ENCODE results near the gene RCOR2. TPM values are rescaled to one million over a fixed set of nuclear protein-coding genes. Genes with fewer than 3 reads are reported as not detected.

The RCOR2 gene
- total RNA-seq, 2 experiments from 2014 or later, result 0.61 to 2.1 TPM

GRCh38 chr11:63907808-63908530 lies 9.0 kb downstream of the RCOR2 start:
- TF ChIP-seq, protein P1, sequence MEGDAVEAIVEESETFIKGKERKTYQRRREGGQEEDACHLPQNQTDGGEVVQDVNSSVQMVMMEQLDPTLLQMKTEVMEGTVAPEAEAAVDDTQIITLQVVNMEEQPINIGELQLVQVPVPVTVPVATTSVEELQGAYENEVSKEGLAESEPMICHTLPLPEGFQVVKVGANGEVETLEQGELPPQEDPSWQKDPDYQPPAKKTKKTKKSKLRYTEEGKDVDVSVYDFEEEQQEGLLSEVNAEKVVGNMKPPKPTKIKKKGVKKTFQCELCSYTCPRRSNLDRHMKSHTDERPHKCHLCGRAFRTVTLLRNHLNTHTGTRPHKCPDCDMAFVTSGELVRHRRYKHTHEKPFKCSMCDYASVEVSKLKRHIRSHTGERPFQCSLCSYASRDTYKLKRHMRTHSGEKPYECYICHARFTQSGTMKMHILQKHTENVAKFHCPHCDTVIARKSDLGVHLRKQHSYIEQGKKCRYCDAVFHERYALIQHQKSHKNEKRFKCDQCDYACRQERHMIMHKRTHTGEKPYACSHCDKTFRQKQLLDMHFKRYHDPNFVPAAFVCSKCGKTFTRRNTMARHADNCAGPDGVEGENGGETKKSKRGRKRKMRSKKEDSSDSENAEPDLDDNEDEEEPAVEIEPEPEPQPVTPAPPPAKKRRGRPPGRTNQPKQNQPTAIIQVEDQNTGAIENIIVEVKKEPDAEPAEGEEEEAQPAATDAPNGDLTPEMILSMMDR (IDR thresholded peaks at IDR 0.05), result no peak
- peaks cover 33% of the 10 kb centered on the region for H3K36me3 Mint-ChIP-seq (ENCODE audit: low read depth)
- no peaks in the 10 kb centered on the region for H3K9me3 Mint-ChIP-seq
- DNase-seq (no peak), ATAC-seq (no peak)
- CTCF ChIA-PET, result interaction anchor here (1.7 to 3.2 kb wide), 4 partner anchors 10 to 75 kb away, joined by 4 to 25 read pairs (median 8); partner anchors contain the start of gene MARK2
- no peak overlapping the region for H3K27ac Mint-ChIP-seq
- no peak overlapping the region for H3K4me3 Mint-ChIP-seq
- H3K4me1 Mint-ChIP-seq (ENCODE audit: low read depth), result peaks cover 2% of the 10 kb centered on the region
- POLR2A ChIA-PET, result no interaction called here
- no peaks in the 10 kb centered on the region for H3K27me3 Mint-ChIP-seq
- intact Hi-C loops (cut with micrococcal nuclease), result no loop called here

GRCh38 chr11:63907063-63907462 lies 9.9 kb downstream of the RCOR2 start:
- intact Hi-C loops (cut with micrococcal nuclease), result no loop called here
- H3K27me3 Mint-ChIP-seq, result no peaks in the 10 kb centered on the region
- H3K9me3 Mint-ChIP-seq, result no peaks in the 10 kb centered on the region
- H3K27ac Mint-ChIP-seq, result no peak overlapping the region
- H3K36me3 Mint-ChIP-seq (ENCODE audit: low read depth), result peaks cover 34% of the 10 kb centered on the region
- POLR2A ChIA-PET, result interaction anchor here (0.8 to 1.5 kb wide), 2 partner anchors 10 to 69 kb away, joined by 5 to 9 read pairs; partner anchors contain the start of gene RCOR2
- H3K4me3 Mint-ChIP-seq, result no peak overlapping the region
- CTCF ChIA-PET, result interaction anchor here (0.9 to 2.4 kb wide), 17 partner anchors 10 to 138 kb away, joined by 3 to 38 read pairs (median 4); partner anchors contain the start of genes MARK2 and RCOR2
- no peak for ATAC-seq
- TF ChIP-seq, protein P1 (IDR thresholded peaks at IDR 0.05), result no peak
- peaks cover 2% of the 10 kb centered on the region for H3K4me1 Mint-ChIP-seq (ENCODE audit: low read depth)
- DNase-seq, result no peak

GRCh38 chr11:63906585-63906984 lies 10.4 kb downstream of the RCOR2 start:
- H3K27ac Mint-ChIP-seq, result no peak overlapping the region
- H3K4me3 Mint-ChIP-seq, result no peak overlapping the region
- H3K4me1 Mint-ChIP-seq (ENCODE audit: low read depth), result peaks cover 2% of the 10 kb centered on the region
- peak; percentile 70 for DNase-seq
- H3K9me3 Mint-ChIP-seq, result no peaks in the 10 kb centered on the region
- CTCF ChIA-PET, result interaction anchor here (0.9 to 2.4 kb wide), 17 partner anchors 9 to 137 kb away, joined by 3 to 38 read pairs (median 4); partner anchors contain the start of genes MARK2 and RCOR2
- H3K27me3 Mint-ChIP-seq, result no peaks in the 10 kb centered on the region
- POLR2A ChIA-PET, result interaction anchor here (0.8 to 1.5 kb wide), 2 partner anchors 11 to 69 kb away, joined by 5 to 9 read pairs; partner anchors contain the start of gene RCOR2
- peaks cover 39% of the 10 kb centered on the region for H3K36me3 Mint-ChIP-seq (ENCODE audit: low read depth)
- peak; percentile 74 for ATAC-seq
- intact Hi-C loops (cut with micrococcal nuclease), result no loop called here
- TF ChIP-seq, protein P1 (IDR thresholded peaks at IDR 0.05), result peak; percentile 59

DNA sequence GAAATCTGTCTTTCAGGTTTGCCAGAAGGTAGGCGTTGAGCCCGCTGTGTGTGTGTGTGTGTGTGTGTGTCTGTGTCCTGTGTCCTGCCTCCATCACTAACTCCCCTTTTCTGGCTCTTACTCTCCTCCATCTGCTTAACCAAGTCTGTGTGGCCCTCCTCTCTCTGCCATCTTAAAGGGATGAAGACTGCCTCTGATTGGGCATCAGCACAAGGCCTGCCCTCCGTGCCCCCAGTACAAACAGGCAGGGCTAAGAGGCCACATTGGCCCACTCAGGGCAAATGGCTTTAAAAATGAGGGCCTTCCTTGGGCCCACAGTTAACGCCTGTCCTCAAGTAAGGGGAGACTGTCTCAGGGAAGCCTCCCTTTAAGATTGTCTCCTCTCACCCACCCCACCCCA lies 10.9 kb downstream of the RCOR2 start:
- TF ChIP-seq, protein P1 (IDR thresholded peaks at IDR 0.05), result no peak
- Mint-ChIP-seq H3K36me3 (ENCODE audit: low read depth) (peaks cover 42% of the 10 kb centered on the region), H3K9me3 (no peaks in the 10 kb centered on the region), H3K27me3 (no peaks in the 10 kb centered on the region), H3K4me1 (ENCODE audit: low read depth) (peaks cover 2% of the 10 kb centered on the region), H3K27ac (no peak overlapping the region), H3K4me3 (no peak overlapping the region)
- intact Hi-C loops (cut with micrococcal nuclease), result no loop called here
- ATAC-seq (peak; percentile 15), DNase-seq (no peak)
- ChIA-PET POLR2A (interaction anchor here (1.5 kb wide), 1 partner anchor 68 kb away, joined by 9 read pairs; no protein-coding TSS in a partner anchor), CTCF (interaction anchor here (0.9 to 2.4 kb wide), 15 partner anchors 9 to 137 kb away, joined by 3 to 38 read pairs (median 4); partner anchors contain the start of genes MARK2 and RCOR2)

DNA sequence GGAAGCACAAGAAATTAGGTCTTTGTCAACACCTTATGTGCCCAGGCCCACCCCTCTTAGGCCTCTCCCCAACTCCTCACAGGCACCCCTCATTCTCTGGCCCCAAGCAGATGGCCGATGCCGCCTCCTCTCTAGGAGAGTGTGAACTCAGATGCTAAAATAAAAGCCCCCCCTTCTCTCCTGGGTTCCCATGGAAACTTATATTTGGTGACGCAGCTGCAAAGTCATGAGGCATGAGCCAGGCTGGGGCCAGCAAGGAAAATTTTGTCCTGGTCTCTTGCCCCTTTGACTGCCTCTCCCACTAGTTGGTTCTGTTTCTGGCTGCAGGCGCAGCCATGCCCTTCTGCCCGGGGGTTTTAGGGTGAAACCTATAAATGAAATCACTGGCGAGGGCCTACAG lies 11.8 kb downstream of the RCOR2 start:
- H3K9me3 Mint-ChIP-seq, result no peaks in the 10 kb centered on the region
- no peak overlapping the region for H3K4me3 Mint-ChIP-seq
- TF ChIP-seq, protein P1 (IDR thresholded peaks at IDR 0.05), result no peak
- POLR2A ChIA-PET, result interaction anchor here (1.3 kb wide), 1 partner anchor 15 kb away, joined by 3 read pairs; no protein-coding TSS in a partner anchor
- H3K4me1 Mint-ChIP-seq (ENCODE audit: low read depth), result peaks cover 2% of the 10 kb centered on the region
- intact Hi-C loops (cut with micrococcal nuclease), result no loop called here
- CTCF ChIA-PET, result interaction anchor here (1.0 to 2.4 kb wide), 2 partner anchors 16 to 68 kb away, joined by 3 to 38 read pairs; partner anchors contain the start of gene MARK2
- no peaks in the 10 kb centered on the region for H3K27me3 Mint-ChIP-seq
- no peak overlapping the region for H3K27ac Mint-ChIP-seq
- ATAC-seq, result no peak
- DNase-seq, result no peak
- H3K36me3 Mint-ChIP-seq (ENCODE audit: low read depth), result peaks cover 47% of the 10 kb centered on the region
